ENCODE results near the gene KRTAP4-11. TPM values are rescaled to one million over a fixed set of nuclear protein-coding genes. Genes with fewer than 3 reads are reported as not detected.
"Not testable (repeated sequence)": the region's sequence is repeated elsewhere in the genome, so short reads cannot be mapped to it uniquely, and the experiment has no call there.

KRTAP4-11 gene
- total and polyA plus RNA-seq, 2 of the 13 experiments (the other 11 are each of a cell fraction or from before 2014, with no cell fraction given), result not detected

DNA sequence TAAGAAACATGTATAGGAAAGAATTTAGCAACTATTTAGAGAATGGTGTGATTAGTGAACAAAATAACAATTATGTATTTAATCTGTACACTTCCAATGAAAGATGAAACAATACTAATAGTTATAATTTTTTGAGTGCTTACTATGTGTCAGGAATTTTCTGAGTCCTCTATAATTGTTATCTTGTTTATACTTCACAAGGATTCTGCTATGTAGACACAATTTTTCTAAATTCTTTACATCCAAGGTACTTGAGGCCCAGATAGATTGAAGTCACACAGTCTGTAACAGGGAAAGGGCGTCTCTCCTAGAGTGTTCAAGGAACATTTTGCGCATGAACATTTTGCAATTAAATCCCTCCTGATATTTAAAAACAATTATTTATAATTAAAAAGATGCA lies 6.9 kb upstream of the KRTAP4-11 start:
- Histone ChIP-seq H3K36me3 (replicated peaks in 1 of 2; ENCODE audit: control insufficient read depth in 1 of 2, insufficient read depth in 2 of 2, low read length in 2 of 2) (no peaks in the 10 kb centered on the region), H3K27ac (ENCODE audit: extremely low read length, insufficient read depth, low read length) (no peak overlapping the region), H2AFZ (ENCODE audit: low read length) (no peak overlapping the region), H3K4me1 (ENCODE audit: insufficient read depth, low read length) (no peaks in the 10 kb centered on the region), H4K20me1 (ENCODE audit: insufficient read depth, low read length) (no peaks in the 10 kb centered on the region), H3K4me2 (ENCODE audit: low read depth, low read length) (no peak overlapping the region), H3K79me2 (ENCODE audit: insufficient read depth, low read length) (no peaks in the 10 kb centered on the region), H3K4me3 (replicated peaks in 1 of 3; ENCODE audit: insufficient read depth in 1 of 3, low read depth in 2 of 3, low read length in 3 of 3) (no peak overlapping the region), H3K9ac (ENCODE audit: insufficient read depth, low read depth, low read length) (no peak overlapping the region), H3K27me3 (ENCODE audit: control insufficient read depth in 1 of 2, insufficient read depth in 2 of 2, low read length in 2 of 2) (no peaks in the 10 kb centered on the region), H3K9me3 (ENCODE audit: low read length) (no peaks in the 10 kb centered on the region)
- DNase-seq (ENCODE audit: low spot score) (no peak), ATAC-seq (no peak), FAIRE-seq (no peak)
- 92% methylated on average over 2 of the region's 2 CpGs for WGBS (ENCODE audit: low lambda C conversion rate)
- TF ChIP-seq MAFK (conservative IDR thresholded peaks at IDR 0.05 in 1 of 2, IDR thresholded peaks at IDR 0.05 in 1 of 2; ENCODE audit: low read length in 2 of 2) (0 out of 4 replicates have a peak, but pooled peaks of 1 of the 2 experiments have one; percentile 19), CCAR2 (optimal IDR thresholded peaks at IDR 0.05; ENCODE audit: low read depth, low read length) (no peak)
- intact Hi-C loops (cut with micrococcal nuclease; ENCODE audit: unreplicated experiment), result no loop called here
- POLR2A ChIA-PET, result no interaction called here
- no TSS peak for BruUV-seq (replicated peaks)
- in situ Hi-C loops (cut with HindIII; ENCODE audit: extremely low pct_ligation_motif_present, low pct_unique_long_range_greater_than_20kb), result no loop called here
- CTCF ChIA-PET (ENCODE audit: low intra/inter-chr PET ratio, low total read pairs), result no interaction called here

DNA sequence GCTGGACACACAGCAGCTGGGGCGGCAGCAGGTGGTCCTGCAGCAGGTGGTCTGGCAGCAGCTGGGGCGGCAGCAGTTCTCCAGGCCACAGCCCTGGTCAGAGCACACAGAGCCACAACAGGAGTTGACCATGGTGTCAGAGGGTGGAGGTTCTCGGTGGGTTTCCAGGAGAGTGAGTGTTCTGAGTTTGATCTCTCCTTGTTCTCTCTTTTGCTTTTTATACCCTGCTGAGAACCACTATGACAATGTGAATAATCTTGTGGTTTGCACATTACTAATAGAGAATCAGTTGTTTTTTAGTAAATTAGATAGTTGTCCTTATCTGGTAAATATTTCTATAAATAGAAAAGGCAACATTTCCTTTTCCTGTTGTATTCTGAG lies 5.8 kb upstream of the KRTAP4-11 start, which contains the start of gene KRTAP4-12:
Gene KRTAP4-12 (minus strand): TSS at position 192 of the 381 bp plus-strand sequence. CDS start 60 bp downstream, at position 132.
- CTCF ChIA-PET (ENCODE audit: low intra/inter-chr PET ratio, low total read pairs); H3K4me3 ChIP-seq (replicated peaks in 1 of 3; ENCODE audit: insufficient read depth in 1 of 3, low read depth in 2 of 3, low read length in 3 of 3); H3K79me2 ChIP-seq (ENCODE audit: insufficient read depth, low read length); POLR2A ChIA-PET; ATAC-seq; H3K9ac ChIP-seq (ENCODE audit: insufficient read depth, low read depth, low read length); H2AFZ ChIP-seq (ENCODE audit: low read length); H3K4me1 ChIP-seq (ENCODE audit: insufficient read depth, low read length); DNase-seq (ENCODE audit: low spot score); in situ Hi-C loops (cut with HindIII; ENCODE audit: extremely low pct_ligation_motif_present, low pct_unique_long_range_greater_than_20kb); H3K27ac ChIP-seq (ENCODE audit: extremely low read length, insufficient read depth, low read length); BruUV-seq (replicated peaks); H3K36me3 ChIP-seq (replicated peaks in 1 of 2; ENCODE audit: control insufficient read depth in 1 of 2, insufficient read depth in 2 of 2, low read length in 2 of 2); H3K4me2 ChIP-seq (ENCODE audit: low read depth, low read length); H3K27me3 ChIP-seq (ENCODE audit: control insufficient read depth in 1 of 2, insufficient read depth in 2 of 2, low read length in 2 of 2); intact Hi-C loops (cut with micrococcal nuclease; ENCODE audit: unreplicated experiment); H3K9me3 ChIP-seq (ENCODE audit: low read length); FAIRE-seq; H4K20me1 ChIP-seq (ENCODE audit: insufficient read depth, low read length): not testable (repeated sequence)
- 6% methylated on average over 1 of the region's 3 CpGs for WGBS (ENCODE audit: low lambda C conversion rate)

DNA sequence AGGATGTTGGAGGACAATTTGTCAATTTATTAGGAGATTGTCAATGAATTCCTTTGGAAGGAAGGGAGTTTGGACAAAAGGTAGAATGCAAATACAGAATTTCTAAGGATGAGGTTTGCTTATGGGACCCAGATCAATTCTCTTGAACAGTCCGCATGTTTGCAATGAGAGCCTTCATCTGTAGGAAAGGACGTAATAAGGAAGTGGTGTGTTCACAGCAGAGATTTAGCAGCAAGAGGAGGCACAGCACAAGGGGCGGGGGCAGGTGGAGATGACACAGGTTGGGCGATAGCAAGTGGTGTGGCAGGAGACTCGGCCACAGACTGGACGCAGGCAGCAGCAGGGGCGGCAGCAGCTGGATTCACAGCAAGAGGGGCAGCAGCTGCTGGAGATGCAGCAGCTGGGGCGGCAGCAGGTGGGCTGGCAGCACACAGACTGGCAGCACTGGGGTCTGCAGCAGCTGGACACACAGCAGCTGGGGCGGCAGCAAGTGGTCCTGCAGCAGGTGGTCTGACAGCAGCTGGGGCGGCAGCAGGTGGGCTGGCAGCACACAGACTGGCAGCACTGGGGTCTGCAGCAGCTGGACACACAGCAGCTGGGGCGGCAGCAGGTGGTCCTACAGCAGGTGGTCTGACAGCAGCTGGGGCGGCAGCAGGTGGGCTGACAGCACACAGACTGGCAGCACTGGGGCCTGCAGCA lies 5.3 kb upstream of the KRTAP4-11 start:
- ATAC-seq; DNase-seq (ENCODE audit: low spot score); intact Hi-C loops (cut with micrococcal nuclease; ENCODE audit: unreplicated experiment); in situ Hi-C loops (cut with HindIII; ENCODE audit: extremely low pct_ligation_motif_present, low pct_unique_long_range_greater_than_20kb); H2AFZ ChIP-seq (ENCODE audit: low read length); CTCF ChIA-PET (ENCODE audit: low intra/inter-chr PET ratio, low total read pairs); H3K27ac ChIP-seq (ENCODE audit: extremely low read length, insufficient read depth, low read length); H4K20me1 ChIP-seq (ENCODE audit: insufficient read depth, low read length); H3K9me3 ChIP-seq (ENCODE audit: low read length); H3K36me3 ChIP-seq (replicated peaks in 1 of 2; ENCODE audit: control insufficient read depth in 1 of 2, insufficient read depth in 2 of 2, low read length in 2 of 2); FAIRE-seq; H3K4me3 ChIP-seq (replicated peaks in 1 of 3; ENCODE audit: insufficient read depth in 1 of 3, low read depth in 2 of 3, low read length in 3 of 3); H3K4me1 ChIP-seq (ENCODE audit: insufficient read depth, low read length); H3K4me2 ChIP-seq (ENCODE audit: low read depth, low read length); H3K79me2 ChIP-seq (ENCODE audit: insufficient read depth, low read length); POLR2A ChIA-PET; H3K27me3 ChIP-seq (ENCODE audit: control insufficient read depth in 1 of 2, insufficient read depth in 2 of 2, low read length in 2 of 2); H3K9ac ChIP-seq (ENCODE audit: insufficient read depth, low read depth, low read length); BruUV-seq (replicated peaks): not testable (repeated sequence)
- WGBS (ENCODE audit: low lambda C conversion rate), result 47% methylated on average over 7 of the region's 12 CpGs
